ENCODE data around the gene KCNG1.
A peak's percentile ranks its signal among the peaks of the same experiment; 100 is the strongest.

The KCNG1 gene

DNA sequence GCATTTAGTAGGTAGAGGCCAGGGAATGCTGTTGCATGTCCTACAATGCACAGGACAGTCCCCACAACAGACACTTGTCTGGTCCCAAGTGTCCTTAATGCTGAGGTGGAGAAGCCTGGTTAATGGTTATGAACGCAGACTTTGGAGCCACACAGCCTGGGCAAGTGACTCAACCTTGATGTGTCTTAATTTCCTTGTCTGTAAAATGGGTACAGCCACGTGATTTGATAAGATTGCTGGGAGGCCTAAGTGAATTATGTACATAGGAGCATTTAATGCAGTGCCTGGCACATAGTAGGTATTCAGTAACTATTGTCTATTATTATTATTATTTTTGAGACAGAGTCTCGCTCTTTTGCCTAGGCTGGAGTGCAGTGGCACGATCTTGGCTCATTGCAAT lies 11.4 kb downstream of the KCNG1 start:
- DNase-seq: no peak

- DNase-seq: no peak
These were observed 12.0 kb downstream of the KCNG1 start for GRCh38 chr20:51010932-51011331.

DNA sequence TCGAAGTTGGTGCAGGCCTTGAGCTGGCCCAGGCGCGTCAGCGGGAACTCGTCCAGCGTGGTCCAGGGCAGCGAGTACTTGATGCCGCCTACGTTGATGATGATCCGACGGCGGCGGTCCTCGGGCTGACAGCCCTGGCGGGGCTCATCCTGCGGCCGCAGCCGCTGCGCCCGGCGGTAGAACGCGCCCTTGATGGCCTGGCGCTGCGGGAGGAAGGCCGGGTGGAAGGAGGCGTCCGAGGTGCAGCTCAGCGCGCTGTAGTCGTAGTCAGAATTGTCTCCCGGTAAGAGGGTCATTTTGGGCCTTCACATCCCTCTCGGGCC lies 12.9 kb downstream of the KCNG1 start:
- no peak for DNase-seq

DNA sequence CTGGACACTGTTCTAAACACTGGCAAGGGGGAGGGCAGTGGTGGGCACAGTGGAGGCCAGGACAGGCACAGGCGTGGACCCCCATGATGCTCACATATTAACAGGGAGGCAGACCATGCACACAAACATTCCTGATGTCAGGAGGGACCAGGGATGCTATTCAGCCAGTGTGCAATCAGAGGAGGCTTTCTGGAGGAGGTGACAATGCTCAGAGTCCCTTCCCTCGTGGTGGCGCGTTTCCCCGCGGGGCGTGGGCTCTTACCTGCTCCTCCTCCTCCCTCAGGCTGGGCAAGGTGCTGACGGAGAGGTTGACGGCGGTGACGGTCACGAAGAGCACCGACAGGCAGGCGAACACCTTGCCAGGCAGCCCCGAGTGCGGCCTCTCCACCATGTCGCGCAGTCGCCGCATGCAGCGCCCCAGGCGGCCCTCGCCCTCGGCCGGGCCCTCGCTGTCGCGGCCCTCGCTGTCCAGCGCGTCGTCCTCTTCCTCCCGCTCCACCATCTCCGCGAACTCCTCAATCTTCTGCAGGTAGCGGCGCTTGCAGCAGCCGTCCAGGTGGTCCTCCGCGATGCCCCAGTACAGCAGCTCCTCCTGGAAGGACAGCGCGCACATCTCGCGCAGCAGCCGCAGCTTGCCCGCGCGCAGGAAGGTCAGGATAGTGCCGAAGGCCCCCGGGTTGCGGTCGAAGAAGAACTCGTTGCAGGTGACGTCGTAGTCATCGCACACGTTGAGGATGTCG lies 13.4 kb downstream of the KCNG1 start:
- no peak for DNase-seq

DNA sequence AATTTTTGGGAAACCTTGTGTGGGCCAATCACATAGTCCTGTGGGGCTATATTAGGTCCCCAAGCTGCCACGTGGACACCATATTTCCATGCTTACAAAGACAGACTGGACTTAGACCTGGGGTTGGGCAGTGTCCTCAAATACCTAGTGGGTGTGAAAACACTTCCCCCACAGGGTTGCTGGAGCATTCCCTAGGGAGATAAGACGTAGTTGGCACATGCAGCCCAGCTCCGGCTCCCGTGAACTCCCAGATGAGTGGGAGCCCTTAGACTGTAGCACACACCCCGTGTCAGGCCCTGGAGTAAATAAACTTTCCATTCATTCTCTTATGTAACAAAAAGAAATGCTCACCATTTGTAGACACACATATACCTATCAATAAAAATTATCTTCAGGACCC lies 14.2 kb downstream of the KCNG1 start:
- no peak for DNase-seq

- no peak for DNase-seq
These were observed 17.7 kb downstream of the KCNG1 start for GRCh38 chr20:51005214-51005613.

GRCh38 chr20:51004781-51005180 lies 18.1 kb downstream of the KCNG1 start:
- DNase-seq: no peak

DNA sequence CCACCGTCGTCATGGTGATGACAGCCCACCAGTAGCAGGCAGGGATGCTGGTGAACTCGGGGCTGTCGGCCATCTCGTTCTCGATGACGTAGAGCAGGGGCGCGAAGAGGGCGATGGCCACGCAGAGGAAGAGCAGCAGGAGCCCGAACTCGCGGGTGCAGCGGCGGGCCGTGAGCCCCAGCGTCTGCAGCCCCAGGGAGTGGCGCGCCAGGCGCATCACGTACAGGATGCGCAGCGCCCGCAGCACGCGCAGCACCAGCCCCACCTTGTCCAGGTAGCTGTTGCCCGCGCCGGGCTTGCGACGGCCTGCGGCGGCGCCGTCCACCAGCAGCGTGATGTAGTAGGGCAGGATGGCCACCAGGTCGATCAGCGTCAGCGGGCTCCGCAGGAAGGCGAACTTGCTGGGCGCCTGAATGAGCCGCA lies 18.6 kb downstream of the KCNG1 start:
- no peak for DNase-seq

DNA sequence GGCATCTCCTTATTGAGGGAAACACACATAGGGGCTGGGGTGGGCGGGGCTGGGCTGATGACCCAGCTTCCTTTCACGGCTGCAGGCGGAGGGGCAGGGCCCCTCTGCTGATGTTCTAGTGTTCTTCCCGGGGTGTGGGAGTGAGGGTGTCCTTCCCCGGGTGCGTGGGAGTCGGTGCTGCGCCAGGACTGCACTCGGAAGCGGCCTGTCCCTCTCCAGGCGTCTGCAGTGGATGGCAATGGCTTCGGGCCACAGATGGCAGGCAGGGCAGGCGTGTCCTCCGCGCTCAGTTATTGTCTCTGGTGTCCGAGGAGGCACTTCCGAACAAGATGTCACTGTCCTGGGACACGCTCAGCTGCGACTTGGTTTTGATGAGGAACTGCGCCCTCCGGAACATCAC lies 19.2 kb downstream of the KCNG1 start:
- no peak for DNase-seq

GRCh38 chr20:51002633-51003032 lies 20.3 kb downstream of the KCNG1 start:
- DNase-seq: no peak

DNA sequence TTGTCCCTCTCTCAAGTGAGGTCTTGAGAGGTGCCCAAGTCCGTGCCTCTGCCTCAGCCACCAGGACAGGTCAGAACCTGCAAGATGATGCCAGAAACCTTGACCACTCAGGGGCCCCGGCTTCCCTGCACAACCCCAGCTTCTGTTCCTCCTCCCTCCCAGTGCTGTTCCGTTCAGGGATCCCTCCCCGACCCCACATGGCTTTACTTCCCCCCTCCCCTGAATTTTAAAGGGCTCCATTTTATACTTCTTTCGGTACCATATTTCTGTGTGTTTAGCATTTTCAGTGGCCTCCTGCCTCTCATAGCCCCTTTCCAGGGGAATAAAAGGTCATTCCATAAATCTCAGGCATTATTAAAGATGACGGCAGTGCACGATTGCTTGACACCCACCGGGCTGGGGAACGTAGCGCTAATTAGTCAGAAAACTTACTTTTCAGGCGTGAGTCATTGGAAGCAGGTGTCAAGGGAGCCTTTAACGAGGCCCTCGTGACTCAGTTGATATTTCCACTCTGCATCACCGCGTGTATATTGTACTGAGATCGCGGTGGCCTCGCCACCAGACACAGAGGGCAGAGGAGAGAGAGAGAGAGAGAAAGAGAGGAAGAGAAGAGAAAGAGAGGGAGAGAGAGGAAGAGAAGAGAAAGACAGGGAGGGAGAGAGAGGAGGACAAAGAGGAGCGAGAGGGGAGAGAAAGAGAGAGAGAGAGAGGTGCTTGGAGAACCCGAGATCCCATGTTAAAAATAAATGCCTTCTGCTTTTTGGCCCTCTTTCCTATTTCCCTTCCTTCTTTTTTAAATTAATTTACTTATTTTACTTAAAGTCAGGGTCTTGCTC lies 21.3 kb downstream of the KCNG1 start:
- DNase-seq: no peak

DNA sequence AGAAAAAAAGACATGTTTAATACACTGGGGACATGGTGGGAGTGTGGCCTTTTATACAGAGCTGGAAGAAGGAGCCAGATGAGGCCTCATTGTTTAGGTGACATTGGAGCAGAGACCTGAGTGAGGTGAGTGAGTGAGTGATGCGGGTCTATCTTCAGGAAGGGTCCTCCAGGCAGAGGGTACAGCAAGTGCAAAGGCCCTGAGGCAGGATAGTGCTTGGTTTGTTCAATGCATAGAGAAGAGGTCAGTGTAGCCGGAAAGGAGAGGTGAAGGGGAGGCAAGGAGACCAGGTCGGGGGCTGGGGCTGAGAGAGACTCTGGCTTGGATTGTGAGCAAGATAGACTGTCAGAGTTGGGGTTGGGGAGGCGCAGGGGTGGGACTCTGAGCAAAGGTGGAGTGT lies 23.6 kb downstream of the KCNG1 start:
- no peak for DNase-seq

DNA sequence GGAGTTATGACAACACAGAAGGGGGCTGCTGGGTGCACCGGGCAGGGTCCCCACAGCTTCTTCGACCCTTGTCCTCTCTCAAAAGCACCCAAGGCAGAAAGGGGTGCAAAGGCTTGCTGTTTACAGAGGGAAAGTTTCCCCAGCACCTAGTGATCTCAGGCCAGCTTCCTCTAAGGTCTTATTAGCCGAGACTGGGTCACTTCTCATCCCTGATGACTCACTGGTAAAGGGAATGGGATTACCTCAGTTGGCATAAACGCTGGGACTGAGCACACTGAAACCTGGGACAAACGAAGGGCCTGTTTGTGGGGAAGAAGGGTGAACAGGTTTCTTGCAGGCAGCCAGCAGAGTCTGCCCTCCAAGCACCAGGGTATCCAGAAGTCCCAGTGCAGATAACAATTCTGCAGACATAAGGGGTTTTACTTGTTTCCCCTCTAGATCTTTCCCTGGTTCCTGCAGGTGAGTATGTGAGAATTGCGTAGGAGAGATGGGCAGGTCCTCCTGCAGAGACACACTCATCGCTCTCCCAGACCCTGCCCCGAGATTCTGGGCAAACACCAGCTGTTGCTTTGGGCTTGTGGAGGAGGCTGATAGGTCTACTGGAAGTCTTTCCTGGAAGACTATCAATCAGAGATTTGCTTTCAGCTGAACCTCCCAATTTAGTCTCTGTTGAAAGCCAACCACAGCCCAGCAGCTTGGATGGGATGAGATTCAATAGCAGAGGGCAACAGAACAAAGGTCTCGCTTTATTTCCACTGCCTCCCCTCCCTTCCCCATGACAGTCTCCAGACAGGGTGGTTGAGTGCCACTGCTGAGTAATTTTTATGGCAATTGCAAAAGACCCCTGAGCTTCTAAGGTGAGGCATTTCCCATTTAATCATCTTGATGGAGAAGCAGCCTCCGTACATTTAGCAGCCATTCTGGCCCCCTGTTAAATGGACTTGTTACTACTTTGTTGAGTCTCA lies 25.7 kb downstream of the KCNG1 start:
- DNase-seq: no peak

- no peak for DNase-seq
These were observed 27.4 kb downstream of the KCNG1 start for GRCh38 chr20:50995506-50995905.

GRCh38 chr20:50993876-50994275 lies 29.0 kb downstream of the KCNG1 start:
- DNase-seq: no peak

- DNase-seq: peak; percentile 23
These were observed 30.0 kb downstream of the KCNG1 start for GRCh38 chr20:50992733-50993457.

DNA sequence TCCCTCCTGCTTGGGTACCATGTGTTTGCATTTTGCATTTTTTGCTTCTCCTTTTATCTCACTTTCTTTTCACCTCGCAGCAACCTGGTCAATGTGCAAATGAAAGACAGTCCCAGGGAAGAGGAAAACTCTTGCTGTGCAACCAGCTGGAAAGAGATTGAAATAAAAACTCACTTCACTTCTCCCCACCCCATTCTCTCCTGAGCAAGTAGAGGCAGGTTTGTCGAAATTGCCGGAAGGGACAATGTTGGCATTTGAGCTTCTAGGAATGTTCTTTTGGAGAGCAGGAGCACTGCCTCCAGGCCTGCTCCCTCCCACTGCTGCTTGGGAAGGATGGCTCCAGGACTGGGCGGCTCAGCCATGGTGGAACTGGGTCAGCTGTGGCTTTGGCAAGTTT lies 30.6 kb downstream of the KCNG1 start:
- no peak for DNase-seq

- no peak for DNase-seq
These were observed 31.8 kb downstream of the KCNG1 start for GRCh38 chr20:50991076-50991475.

GRCh38 chr20:50987493-50988210 lies 35.3 kb downstream of the KCNG1 start:
- DNase-seq: peak; percentile 82

- DNase-seq: no peak
These were observed 39.6 kb downstream of the KCNG1 start for GRCh38 chr20:50983321-50983720.

DNA sequence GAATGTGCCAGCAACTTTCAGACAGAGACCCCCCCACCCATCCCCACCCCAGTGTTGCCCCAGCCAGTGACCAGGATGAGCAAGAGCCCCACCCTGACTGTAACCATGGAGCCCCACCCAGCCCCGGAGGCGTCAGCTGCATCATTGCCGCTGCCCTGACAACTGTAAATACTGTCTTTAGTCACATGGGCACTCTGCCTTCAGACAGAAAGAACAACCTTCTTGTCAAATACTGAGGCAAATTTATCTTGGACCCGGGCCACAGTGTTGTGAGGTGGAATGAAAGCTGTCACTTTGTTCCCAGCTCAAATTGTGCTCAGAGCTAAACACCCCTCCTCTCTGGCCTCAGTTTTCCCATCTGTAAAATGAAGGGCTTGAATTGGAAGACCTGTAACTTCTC lies 40.5 kb downstream of the KCNG1 start:
- DNase-seq: no peak

GRCh38 chr20:50981714-50982048 lies 41.2 kb downstream of the KCNG1 start:
- DNase-seq: no peak
